Measurements from ENCODE around the gene SEMA7A.
"Not testable (repeated sequence)": the region's sequence is repeated elsewhere in the genome, so short reads cannot be mapped to it uniquely, and the experiment has no call there.

The SEMA7A gene, protein sequence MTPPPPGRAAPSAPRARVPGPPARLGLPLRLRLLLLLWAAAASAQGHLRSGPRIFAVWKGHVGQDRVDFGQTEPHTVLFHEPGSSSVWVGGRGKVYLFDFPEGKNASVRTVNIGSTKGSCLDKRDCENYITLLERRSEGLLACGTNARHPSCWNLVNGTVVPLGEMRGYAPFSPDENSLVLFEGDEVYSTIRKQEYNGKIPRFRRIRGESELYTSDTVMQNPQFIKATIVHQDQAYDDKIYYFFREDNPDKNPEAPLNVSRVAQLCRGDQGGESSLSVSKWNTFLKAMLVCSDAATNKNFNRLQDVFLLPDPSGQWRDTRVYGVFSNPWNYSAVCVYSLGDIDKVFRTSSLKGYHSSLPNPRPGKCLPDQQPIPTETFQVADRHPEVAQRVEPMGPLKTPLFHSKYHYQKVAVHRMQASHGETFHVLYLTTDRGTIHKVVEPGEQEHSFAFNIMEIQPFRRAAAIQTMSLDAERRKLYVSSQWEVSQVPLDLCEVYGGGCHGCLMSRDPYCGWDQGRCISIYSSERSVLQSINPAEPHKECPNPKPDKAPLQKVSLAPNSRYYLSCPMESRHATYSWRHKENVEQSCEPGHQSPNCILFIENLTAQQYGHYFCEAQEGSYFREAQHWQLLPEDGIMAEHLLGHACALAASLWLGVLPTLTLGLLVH

GRCh38 chr15:74433592-74434262 lies at the start of gene SEMA7A:
Gene SEMA7A, minus strand, starts transcription at chr15:74433958. Its CDS starts 40 bp downstream, at chr15:74433918.
- peak; percentile 77 for DNase-seq

GRCh38 chr15:74482661-74483060 lies 48.9 kb upstream of the SEMA7A start:
- DNase-seq, result no peak

- DNase-seq, result not testable (repeated sequence)
Observed at GRCh38 chr15:74480364-74480763, 46.6 kb upstream of the SEMA7A start.

DNA sequence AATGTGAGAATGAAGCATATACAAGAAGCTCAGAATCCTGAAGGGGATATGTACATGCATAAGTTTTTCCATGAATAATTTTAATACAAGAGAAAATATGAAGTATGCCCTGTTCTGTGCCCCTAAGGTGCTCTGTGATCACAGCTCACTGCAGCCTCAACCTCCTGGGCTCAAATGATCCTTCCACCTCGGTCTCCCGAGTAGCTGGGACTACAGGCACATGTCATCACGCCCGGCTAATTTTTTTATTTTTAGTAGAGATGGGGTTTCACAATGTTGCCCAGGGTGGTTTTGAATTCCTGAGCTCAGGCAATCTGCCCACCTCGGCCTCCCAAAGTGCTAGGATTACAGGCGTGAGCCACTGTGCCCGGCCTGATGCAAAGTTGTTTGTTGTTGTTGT lies 37.9 kb upstream of the SEMA7A start:
- DNase-seq, result not testable (repeated sequence)

GRCh38 chr15:74470631-74471395 lies 37.1 kb upstream of the SEMA7A start:
- no peak for DNase-seq

- no peak for DNase-seq
Observed at GRCh38 chr15:74468341-74469032, 34.7 kb upstream of the SEMA7A start.

GRCh38 chr15:74466570-74466969 lies 32.8 kb upstream of the SEMA7A start:
- DNase-seq, result no peak

- no peak for DNase-seq
Observed at GRCh38 chr15:74464897-74465296, 31.1 kb upstream of the SEMA7A start.

DNA sequence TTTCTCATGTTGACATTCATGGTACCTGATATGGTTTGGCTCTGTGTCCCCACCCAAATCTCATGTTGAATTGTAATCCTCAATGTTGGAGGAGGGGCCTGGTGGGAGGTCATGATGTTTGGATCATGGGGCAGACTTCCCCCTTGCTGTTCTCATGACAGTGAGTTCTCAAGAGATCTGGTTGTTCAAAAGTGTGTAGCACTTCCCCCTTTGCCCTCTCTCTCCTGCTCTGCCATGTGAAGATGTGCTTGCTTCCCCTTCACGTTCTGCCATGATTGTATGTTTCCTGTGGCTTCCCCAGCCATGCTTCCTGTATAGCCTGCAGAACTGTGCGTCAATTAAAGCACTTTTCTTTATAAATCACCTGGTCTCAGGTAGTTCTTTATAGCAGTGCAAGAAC lies 30.5 kb upstream of the SEMA7A start:
- no peak for DNase-seq

- no peak for DNase-seq
Observed at GRCh38 chr15:74463634-74464033, 29.9 kb upstream of the SEMA7A start.

DNA sequence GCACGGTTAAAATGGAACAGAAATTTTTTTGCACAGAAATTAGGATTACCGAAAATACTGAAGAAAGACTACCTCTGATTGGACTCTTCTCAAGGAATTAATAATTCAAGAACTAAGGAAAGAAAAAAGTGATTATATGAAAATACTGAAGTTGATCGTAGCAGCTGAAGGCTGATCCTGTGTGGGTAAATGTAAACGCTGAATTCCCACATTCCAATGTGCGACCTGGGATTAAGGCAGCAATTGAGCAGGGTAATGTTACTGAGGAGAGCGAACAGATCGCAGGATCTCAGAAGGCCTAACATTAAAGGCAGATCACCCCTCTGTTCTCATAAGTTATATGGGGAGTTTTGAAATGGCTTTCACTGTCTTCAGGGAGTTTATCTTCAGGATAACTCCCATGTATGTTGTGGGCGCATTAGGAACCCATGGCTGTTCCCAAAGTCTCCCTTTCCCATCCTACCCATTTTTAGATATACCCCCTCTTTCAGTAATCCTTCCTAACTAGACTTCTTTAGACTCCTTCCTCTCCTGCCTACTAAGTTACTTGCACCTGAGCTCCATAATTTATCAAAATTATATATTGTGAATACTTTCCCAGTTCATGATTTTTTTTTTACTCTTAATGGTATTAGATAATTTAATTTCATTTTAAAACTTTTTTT lies 28.2 kb upstream of the SEMA7A start:
- no peak for DNase-seq

- peak; percentile 96 for DNase-seq
Observed at GRCh38 chr15:74460871-74461846, 27.4 kb upstream of the SEMA7A start, which contains the start of gene UBL7. Gene UBL7, minus strand, starts transcription at chr15:74461160. Its CDS starts 2,293 bp downstream, at chr15:74458867.

GRCh38 chr15:74460298-74460697 lies 26.5 kb upstream of the SEMA7A start:
- DNase-seq, result no peak

DNA sequence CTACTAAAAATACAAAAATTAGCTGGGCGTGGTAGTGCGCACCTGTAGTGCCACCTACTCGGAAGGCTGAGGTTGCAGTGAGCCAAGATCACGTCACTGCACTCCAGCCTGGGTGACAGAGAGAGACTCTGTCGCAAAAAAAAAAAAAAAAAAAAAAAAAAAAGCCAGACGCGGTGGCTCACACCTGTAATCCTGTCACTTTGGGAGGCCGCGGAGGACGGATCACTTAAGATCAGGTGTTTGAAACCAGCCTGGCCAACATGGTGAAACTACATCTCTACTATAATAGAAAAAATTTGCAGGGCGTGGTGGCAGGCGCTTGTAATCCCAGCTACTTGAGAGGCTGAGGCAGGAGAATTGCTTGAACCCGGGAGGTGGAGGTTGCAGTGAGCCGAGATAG lies 26.0 kb upstream of the SEMA7A start:
- not testable (repeated sequence) for DNase-seq

DNA sequence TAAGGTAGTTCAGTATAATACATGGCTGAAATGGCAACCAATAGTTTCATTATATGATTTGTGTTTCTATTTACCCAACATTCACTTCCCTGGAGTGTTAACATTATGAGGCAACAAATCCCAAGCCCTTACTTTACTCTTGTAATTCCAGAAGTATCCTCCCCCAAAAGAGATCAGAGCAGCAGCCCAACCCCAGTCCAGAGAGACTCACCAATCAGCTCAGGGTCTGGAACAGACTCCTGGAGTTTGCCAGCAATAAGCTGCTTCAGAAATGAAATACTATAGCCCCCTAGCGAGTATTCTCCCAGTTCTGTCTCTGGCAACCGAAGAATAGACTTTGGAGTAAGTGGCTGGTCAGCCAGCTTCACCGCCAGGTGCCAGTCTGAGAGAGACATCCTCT lies 24.7 kb upstream of the SEMA7A start:
- no peak for DNase-seq

GRCh38 chr15:74457036-74457435 lies 23.3 kb upstream of the SEMA7A start:
- DNase-seq, result not testable (repeated sequence)

- no peak for DNase-seq
Observed at GRCh38 chr15:74454764-74455500, 21.2 kb upstream of the SEMA7A start.

DNA sequence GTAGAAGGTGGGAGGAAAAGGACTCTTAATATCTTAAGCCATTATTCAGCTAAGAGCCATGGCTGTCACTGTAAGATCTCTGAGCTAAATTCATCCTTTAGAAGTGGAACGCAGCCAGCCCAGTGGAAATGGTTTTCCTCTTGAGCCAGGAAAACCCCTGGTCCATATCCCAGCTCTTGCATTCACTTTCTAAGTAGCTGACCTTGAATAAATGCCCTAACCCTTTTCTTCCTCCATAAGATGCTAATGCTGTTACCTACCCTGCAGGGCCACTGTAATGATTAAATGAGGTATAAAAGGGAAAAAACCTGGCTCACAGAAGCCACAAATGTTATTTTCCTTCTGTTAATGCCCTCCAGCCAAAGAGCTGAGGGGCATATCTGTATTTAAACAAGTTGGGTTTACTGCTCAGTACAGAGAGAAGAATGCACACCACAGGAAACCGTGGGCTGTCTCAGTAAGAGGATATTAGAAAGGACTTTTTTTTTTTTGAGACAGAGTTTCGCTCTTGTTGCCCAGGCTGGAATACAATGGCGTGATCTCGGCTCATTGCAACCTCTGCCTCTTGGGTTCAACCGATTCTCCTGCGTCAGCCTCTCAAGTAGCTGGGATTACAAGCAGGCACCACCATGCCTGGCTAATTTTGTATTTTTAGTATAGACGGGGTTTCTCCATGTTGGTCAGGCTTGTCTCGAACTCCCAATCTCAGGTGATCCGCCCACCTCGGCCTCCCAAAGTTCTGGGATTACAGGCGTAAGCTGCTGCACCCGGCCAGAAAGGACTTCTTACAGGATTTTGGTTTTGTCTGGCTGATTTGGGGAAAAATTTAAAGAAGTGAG lies 20.4 kb upstream of the SEMA7A start:
- no peak for DNase-seq
